Inferior parietal cortex (tissue), 1 donor: ENCODE results near the gene OR51E1.

Source experiments
- DNase-seq: peaks from one replicate; pipeline ENCODE4 v3.0.0-alpha.2; 2016; ENCODE audit errors: extremely low spot score

Gene OR51E1

GRCh38 chr11:4643682-4644081 is at the start of gene OR51E1:
TSS of gene OR51E1 (plus strand) at chr11:4643982. CDS start at chr11:4652527, 8,545 bp downstream.
- DNase-seq = no peak

GRCh38 chr11:4605057-4605456 is 38.7 kb upstream of the OR51E1 start:
- no peak for DNase-seq

- no peak for DNase-seq
These were observed 37.4 kb upstream of the OR51E1 start for GRCh38 chr11:4606231-4607015.

GRCh38 chr11:4607096-4607495 is 36.7 kb upstream of the OR51E1 start:
- DNase-seq = no peak

- peak; percentile 96 for DNase-seq
These were observed 35.8 kb upstream of the OR51E1 start, which contains the start of gene TRIM68 for GRCh38 chr11:4607781-4608666. TSS of gene TRIM68 (minus strand) at chr11:4608231. CDS start at chr11:4605504, 2,727 bp downstream.

- DNase-seq = no peak
These were observed 33.4 kb upstream of the OR51E1 start for GRCh38 chr11:4610258-4610935.

GRCh38 chr11:4611986-4612385 is 31.8 kb upstream of the OR51E1 start:
- DNase-seq = no peak

GRCh38 chr11:4615856-4616444 is 27.8 kb upstream of the OR51E1 start:
- no peak for DNase-seq

- no peak for DNase-seq
These were observed 24.3 kb upstream of the OR51E1 start for GRCh38 chr11:4619514-4619913.

- DNase-seq = peak; percentile 69
These were observed 17.3 kb upstream of the OR51E1 start for GRCh38 chr11:4626207-4627099.

- no peak for DNase-seq
These were observed 7.6 kb upstream of the OR51E1 start for GRCh38 chr11:4636136-4636535.

- peak; percentile 84 for DNase-seq
These were observed 6.7 kb upstream of the OR51E1 start, which contains the start of gene OR51D1 for GRCh38 chr11:4636962-4637661. TSS of gene OR51D1 (plus strand) at chr11:4637477. CDS start at chr11:4639791, 2,314 bp downstream.

- no peak for DNase-seq
These were observed 6.1 kb upstream of the OR51E1 start for GRCh38 chr11:4637662-4638047.

- DNase-seq = no peak
These were observed 3.9 kb upstream of the OR51E1 start for GRCh38 chr11:4639931-4640330.

- no peak for DNase-seq
These were observed 2.3 kb upstream of the OR51E1 start for GRCh38 chr11:4641501-4641900.

- no peak for DNase-seq
These were observed 1.7 kb upstream of the OR51E1 start for GRCh38 chr11:4642043-4642442.

GRCh38 chr11:4643076-4643475 is 706 bp upstream of the OR51E1 start:
- no peak for DNase-seq

- no peak for DNase-seq
These were observed 451 bp downstream of the OR51E1 start for GRCh38 chr11:4644233-4644632.

- DNase-seq = no peak
These were observed 2.2 kb downstream of the OR51E1 start for GRCh38 chr11:4645974-4646373.

GRCh38 chr11:4647766-4648165 is 4.0 kb downstream of the OR51E1 start:
- DNase-seq = no peak
